PC-3 (cell line): Measurements from ENCODE around the gene RIMS4. TPM values are rescaled to one million over a fixed set of nuclear protein-coding genes. Genes with fewer than 3 reads are reported as not detected.
A peak's percentile ranks its signal among the peaks of the same experiment; 100 is the strongest.

Source experiments
- ATAC-seq: fragments of 200-7000 bp; cut with Tn5 transposase; 2 replicates; pipeline ENCODE4 v1.9.1; 2020; ENCODE audit warnings: mild to moderate bottlenecking, moderate library complexity
- BruUV-seq: library from RNA; stranded (reverse); fragments of 400-500 nt; replicated peaks from 2 replicates; lab custom pipeline; 2021; lab: Mats Ljungman, UMichigan
- CTCF ChIA-PET: fragments of 300-600 bp; sonication (Branson Sonifier 250); formaldehyde crosslinking; loops from one replicate; lab custom pipeline; 2022; ENCODE audit warnings: antibody characterized with exemption; lab: Charles Lee
- POLR2A ChIA-PET: fragments of 300-600 bp; sonication (Branson Sonifier 250); formaldehyde crosslinking; loops from one replicate; lab custom pipeline; 2022; ENCODE audit warnings: antibody characterized with exemption; ENCODE audit not compliant: unreplicated experiment; lab: Charles Lee
- DNase-seq: peaks from one replicate; pipeline ENCODE4 v3.0.0-alpha.2; 2015
- H2AFZ ChIP-seq: fragments of 300-600 bp; sonication (generic); 2 replicates; pipeline ENCODE4 v1.6.0; 2016; ENCODE audit warnings: antibody characterized with exemption, low read length
- H3F3A ChIP-seq: fragments of 300-600 bp; sonication (generic); one replicate; pipeline ENCODE4 v1.6.0; 2017; ENCODE audit warnings: antibody characterized with exemption, low read length, control low read depth, mild to moderate bottlenecking; ENCODE audit not compliant: unreplicated experiment
- H3K27ac ChIP-seq: fragments of 300-600 bp; sonication (generic); 2 replicates; pipeline ENCODE4 v1.5.1; 2016; ENCODE audit warnings: mild to moderate bottlenecking, low read length
- H3K27me3 ChIP-seq: fragments of 300-600 bp; sonication (generic); 2 replicates; pipeline ENCODE4 v1.6.1; 2016; ENCODE audit warnings: low read length, mixed read lengths
- H3K36me3 ChIP-seq: fragments of 300-600 bp; sonication (generic); 2 replicates; pipeline ENCODE4 v1.6.1; 2016; ENCODE audit warnings: low read depth, mixed run types, low read length, mixed read lengths
- H3K4me1 ChIP-seq: fragments of 300-600 bp; sonication (generic); 2 replicates; pipeline ENCODE4 v1.5.1; 2016; ENCODE audit warnings: low read length; ENCODE audit not compliant: insufficient read depth
- H3K4me2 ChIP-seq: fragments of 300-600 bp; sonication (generic); 2 replicates; pipeline ENCODE4 v1.6.0; 2016; ENCODE audit warnings: low read length
- H3K4me3 ChIP-seq: fragments of 300-600 bp; sonication (generic); 2 replicates; pipeline ENCODE4 v1.5.1; 2016; ENCODE audit warnings: mild to moderate bottlenecking, low read length, mixed read lengths
- H3K79me2 ChIP-seq: fragments of 300-600 bp; sonication (generic); 2 replicates; pipeline ENCODE4 v1.6.1; 2017; ENCODE audit warnings: low read length, mixed read lengths
- H3K9ac ChIP-seq: fragments of 300-600 bp; sonication (generic); 2 replicates; pipeline ENCODE4 v1.6.0; 2016; ENCODE audit warnings: mild to moderate bottlenecking, low read length
- H3K9me2 ChIP-seq: fragments of 300-600 bp; sonication (generic); replicated peaks from 2 replicates; pipeline ENCODE4 v1.6.1; 2016; ENCODE audit warnings: mixed run types, low read length, mixed read lengths
- H3K9me3 ChIP-seq: fragments of 300-600 bp; sonication (generic); 2 replicates; pipeline ENCODE4 v1.6.1; 2016; ENCODE audit warnings: low read length, mixed read lengths
- H4K20me1 ChIP-seq: fragments of 300-600 bp; sonication (generic); 2 replicates; pipeline ENCODE4 v1.6.1; 2016; ENCODE audit warnings: low read length, mixed read lengths
- EZH2 ChIP-seq: fragments of 300-600 bp; sonication (generic); IDR thresholded peaks from one replicate; pipeline ENCODE4 v1.6.1; 2017; ENCODE audit warnings: antibody characterized with exemption, mild to moderate bottlenecking, low read length; ENCODE audit not compliant: unreplicated experiment
- EZH2phosphoT487 ChIP-seq: fragments of 300-600 bp; sonication (generic); IDR thresholded peaks from 2 replicates; pipeline ENCODE4 v1.6.1; 2018; ENCODE audit warnings: mild to moderate bottlenecking, antibody characterized with exemption, low read length, borderline replicate concordance
- intact Hi-C: fragments of 100-400 bp; cut with micrococcal nuclease; formaldehyde crosslinking; loops from 2 replicates; pipeline ENCODE4 v1.9.0; 2023
- total RNA-seq: library from RNA; depleted of rRNA; stranded (reverse); fragments of >200 nt; gene quantifications from 2 replicates; pipeline ENCODE4 v1.2.3, GENCODE V29; 2014
- TF ChIP-seq, protein P1 (sequence below): fragments of 300-600 bp; sonication (generic); conservative IDR thresholded peaks from 2 replicates; pipeline ENCODE4 v1.5.1; 2017; ENCODE audit warnings: antibody characterized with exemption, low read depth, mild to moderate bottlenecking, low read length

RIMS4 gene
- total RNA-seq, 1 experiment from 2014 or later: 0.04 TPM

DNA sequence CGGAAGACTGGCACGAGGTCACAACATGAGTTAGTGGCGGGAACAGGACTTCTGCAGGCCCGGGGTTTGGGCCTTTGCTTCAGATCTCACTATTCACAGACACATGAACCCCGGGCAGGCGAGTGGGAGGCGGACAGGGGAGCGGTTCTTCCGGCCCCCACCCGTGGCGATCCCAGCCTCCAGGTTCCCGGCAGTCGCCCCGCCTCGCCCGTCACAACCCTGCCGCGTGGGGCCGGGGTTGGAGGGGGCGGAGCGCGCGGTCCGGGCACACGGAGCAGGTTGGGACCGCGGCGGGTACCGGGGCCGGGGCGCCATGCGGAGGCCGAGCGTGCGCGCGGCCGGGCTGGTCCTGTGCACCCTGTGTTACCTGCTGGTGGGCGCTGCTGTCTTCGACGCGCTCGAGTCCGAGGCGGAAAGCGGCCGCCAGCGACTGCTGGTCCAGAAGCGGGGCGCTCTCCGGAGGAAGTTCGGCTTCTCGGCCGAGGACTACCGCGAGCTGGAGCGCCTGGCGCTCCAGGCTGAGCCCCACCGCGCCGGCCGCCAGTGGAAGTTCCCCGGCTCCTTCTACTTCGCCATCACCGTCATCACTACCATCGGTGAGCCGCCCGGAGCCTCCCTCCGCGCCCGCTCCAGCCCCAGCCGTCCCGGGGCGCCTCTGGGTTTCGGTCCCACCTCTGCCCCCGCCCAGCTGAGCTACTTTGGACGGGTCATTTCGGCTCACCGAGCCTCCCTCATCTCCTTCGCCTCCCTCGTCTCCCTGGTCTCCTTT, 64.6 kb downstream of the RIMS4 start, which contains the start of gene KCNK15:
Gene KCNK15, plus strand, starts transcription at position 268 of the 769 bp plus-strand sequence. Its CDS starts 46 bp downstream, at position 314.
- peaks cover 3% of the 10 kb centered on the region; the same call in 1 of the 2 replicates for H3K27me3 ChIP-seq
- TF ChIP-seq EZH2 (peak; percentile 35), EZH2phosphoT487 (no peak)
- TF ChIP-seq, protein P1, sequence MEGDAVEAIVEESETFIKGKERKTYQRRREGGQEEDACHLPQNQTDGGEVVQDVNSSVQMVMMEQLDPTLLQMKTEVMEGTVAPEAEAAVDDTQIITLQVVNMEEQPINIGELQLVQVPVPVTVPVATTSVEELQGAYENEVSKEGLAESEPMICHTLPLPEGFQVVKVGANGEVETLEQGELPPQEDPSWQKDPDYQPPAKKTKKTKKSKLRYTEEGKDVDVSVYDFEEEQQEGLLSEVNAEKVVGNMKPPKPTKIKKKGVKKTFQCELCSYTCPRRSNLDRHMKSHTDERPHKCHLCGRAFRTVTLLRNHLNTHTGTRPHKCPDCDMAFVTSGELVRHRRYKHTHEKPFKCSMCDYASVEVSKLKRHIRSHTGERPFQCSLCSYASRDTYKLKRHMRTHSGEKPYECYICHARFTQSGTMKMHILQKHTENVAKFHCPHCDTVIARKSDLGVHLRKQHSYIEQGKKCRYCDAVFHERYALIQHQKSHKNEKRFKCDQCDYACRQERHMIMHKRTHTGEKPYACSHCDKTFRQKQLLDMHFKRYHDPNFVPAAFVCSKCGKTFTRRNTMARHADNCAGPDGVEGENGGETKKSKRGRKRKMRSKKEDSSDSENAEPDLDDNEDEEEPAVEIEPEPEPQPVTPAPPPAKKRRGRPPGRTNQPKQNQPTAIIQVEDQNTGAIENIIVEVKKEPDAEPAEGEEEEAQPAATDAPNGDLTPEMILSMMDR: no peak
- peak within 1 kb of the TSS; percentile 92 for H3K4me2 ChIP-seq
- H4K20me1 ChIP-seq: 0 out of 2 replicates have a peak, but pooled peaks cover 3% of the 10 kb centered on the region
- CTCF ChIA-PET: interaction anchor here (0.6 kb wide), 1 partner anchor 61 kb away, joined by 3 read pairs; no protein-coding TSS in a partner anchor
- peak within 1 kb of the TSS; percentile 47 for H3K9ac ChIP-seq
- H2AFZ ChIP-seq: peak within 1 kb of the TSS; percentile 93
- H3K4me3 ChIP-seq: peak within 1 kb of the TSS; percentile 70
- no peaks in the 10 kb centered on the region for H3K79me2 ChIP-seq
- peak; percentile 48 for ATAC-seq
- no TSS peak for BruUV-seq
- peaks cover 26% of the 10 kb centered on the region for H3K4me1 ChIP-seq
- no peaks in the 10 kb centered on the region for H3K36me3 ChIP-seq
- POLR2A ChIA-PET: no interaction called here
- H3K9me2 ChIP-seq: no peaks in the 10 kb centered on the region
- peak; percentile 16 for DNase-seq
- no peaks in the 10 kb centered on the region for H3K9me3 ChIP-seq
- intact Hi-C loops: no loop called here
- H3K27ac ChIP-seq: no peak within 1 kb of the TSS
- H3F3A ChIP-seq: no peaks in the 10 kb centered on the region

DNA sequence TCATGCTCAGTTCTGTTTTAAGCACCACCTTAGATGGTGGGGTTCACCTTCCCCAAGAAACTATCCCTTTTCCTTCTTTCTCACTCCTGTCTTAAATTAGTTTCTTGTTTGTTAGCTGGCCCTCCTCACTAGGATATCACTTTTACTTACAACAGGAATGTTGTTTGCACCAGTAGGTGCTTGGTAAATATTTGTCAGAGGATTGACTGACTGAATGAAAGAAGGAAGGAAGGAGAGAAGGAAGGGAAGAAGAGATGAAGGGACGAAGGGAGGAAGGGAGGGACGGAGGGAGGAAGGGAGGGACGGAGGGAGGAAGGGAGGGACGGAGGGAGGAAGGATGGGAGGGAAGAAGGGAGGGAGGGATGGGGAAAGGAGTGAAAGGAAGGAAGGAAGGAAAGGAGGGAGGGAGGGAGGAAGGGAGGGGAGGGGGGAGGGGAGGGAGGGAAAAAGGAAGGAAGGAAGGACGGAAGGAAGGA, 65.2 kb downstream of the RIMS4 start:
- ChIA-PET POLR2A (no interaction called here), CTCF (no interaction called here)
- TSS peak; percentile 63 for BruUV-seq
- ATAC-seq (peak; percentile 23), DNase-seq (no peak)
- Histone ChIP-seq H3K27me3 (peaks cover 3% of the 10 kb centered on the region; the same call in 1 of the 2 replicates), H3K9ac (no peak overlapping the region), H3K9me2 (no peaks in the 10 kb centered on the region), H2AFZ (peak overlapping the region; percentile 93), H3K4me1 (peaks cover 26% of the 10 kb centered on the region), H3K4me3 (peak overlapping the region; percentile 70), H3K9me3 (no peaks in the 10 kb centered on the region), H3K27ac (no peak overlapping the region), H4K20me1 (0 out of 2 replicates have a peak, but pooled peaks cover 3% of the 10 kb centered on the region), H3K36me3 (no peaks in the 10 kb centered on the region), H3K79me2 (no peaks in the 10 kb centered on the region), H3K4me2 (peak overlapping the region; percentile 92), H3F3A (no peaks in the 10 kb centered on the region)
- TF ChIP-seq EZH2phosphoT487 (no peak), EZH2 (no peak)
- TF ChIP-seq, protein P1: no peak
- intact Hi-C loops: no loop called here
